GM04503 (cell line): Measurements from ENCODE around the gene PSME2.
A peak's percentile ranks its signal among the peaks of the same experiment; 100 is the strongest.

Source experiments
- DNase-seq: peaks from one replicate; pipeline ENCODE4 v3.0.0-alpha.2; 2012; ENCODE audit warnings: low read depth

Gene PSME2

GRCh38 chr14:24179294-24179960, 33.0 kb upstream of the PSME2 start:
- no peak for DNase-seq

DNA sequence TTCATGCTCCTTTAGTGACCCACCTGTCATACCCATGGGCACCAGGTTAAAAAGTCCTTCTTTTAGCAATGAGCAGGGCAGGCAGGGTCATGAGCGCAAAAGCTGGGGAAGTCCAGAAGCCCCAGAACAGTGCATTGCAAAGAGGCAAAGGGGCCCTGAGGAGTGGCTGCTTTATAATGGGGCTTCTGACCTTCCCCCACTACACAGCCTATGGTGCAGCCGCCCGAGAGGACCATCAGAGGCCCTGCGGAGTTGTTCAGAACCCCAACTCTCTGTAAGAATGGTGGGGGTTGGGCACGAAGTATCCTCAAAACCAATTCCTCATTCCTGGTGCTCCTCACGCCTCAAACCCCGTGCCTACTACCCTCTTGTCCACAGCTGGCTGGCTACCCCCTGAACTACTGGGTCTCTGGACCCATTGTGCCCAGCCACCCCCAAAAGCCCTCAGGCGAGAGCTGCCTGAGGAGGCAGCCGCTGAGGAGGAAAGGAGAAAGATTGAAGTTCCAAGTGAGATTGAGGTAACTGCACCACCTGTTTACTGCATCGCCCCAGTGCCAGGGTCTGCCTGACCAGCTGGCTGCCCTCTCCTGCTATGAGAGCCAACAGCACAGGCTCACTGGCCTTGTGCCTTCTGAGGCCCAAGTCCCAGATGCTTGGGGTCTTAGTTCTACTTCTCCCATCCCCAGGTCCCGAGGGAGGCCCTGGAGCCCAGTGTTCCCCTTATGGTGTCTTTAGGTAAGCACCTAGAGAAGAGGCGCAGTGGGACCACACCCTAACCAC, 32.2 kb upstream of the PSME2 start:
- no peak for DNase-seq

DNA sequence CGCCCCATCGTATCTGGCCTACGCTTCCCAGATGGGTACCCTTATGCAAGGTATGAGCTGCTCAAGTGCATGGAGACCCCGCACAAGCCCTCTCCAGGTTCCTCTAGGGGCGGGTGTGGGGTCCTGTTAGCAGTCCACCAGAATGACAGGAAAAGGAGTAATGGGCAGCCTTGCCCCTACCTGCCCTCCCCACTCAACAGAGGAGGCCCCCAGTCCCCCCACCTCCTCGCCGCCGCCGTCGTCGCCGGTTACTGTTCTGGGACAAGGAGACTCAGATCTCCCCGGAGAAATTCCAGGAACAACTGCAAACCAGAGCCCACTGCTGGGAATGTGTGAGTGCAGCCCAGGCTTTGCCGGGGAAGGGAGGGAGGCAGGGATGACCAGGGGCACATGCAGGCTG, 31.5 kb upstream of the PSME2 start:
- DNase-seq = no peak

GRCh38 chr14:24177041-24177825, 30.8 kb upstream of the PSME2 start:
- no peak for DNase-seq

DNA sequence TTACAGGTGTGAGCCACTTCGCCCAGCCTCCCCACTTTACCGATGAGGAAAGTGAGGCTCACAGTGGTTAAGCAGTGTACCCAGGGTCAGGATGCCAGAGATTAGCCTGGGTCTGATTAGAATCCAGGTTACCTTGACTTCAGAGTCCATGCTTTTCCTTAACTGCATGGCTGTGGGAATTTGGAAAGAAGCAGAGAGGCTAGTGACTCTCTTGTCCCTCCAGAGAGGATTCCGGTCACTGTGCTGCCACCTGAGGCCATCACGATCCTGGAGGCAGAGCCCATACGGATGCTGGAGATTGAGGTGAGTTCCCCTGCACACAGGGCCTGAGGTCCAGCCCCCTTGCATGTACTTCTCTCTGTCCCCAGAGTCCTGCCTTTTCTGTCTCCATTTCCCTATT, 30.2 kb upstream of the PSME2 start:
- DNase-seq = no peak

DNA sequence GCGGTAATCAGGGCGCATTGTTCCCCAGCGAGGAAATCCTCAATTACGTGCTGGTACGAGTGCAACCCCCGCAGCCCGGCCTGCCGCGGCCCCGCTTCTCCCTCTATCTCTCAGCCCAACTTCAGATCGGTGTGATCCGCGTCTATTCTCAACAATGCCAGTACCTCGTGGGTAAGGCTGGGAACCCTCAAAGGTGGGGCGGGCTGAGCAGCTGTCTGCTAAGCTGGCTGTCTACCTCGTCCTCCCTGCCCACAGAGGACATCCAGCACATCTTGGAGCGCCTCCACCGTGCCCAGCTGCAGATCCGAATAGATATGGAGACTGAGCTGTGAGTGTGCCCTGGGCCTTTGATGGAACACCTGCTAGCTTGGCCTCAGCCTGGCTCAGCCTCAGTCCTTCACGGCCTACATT, 26.5 kb upstream of the PSME2 start:
- no peak for DNase-seq

DNA sequence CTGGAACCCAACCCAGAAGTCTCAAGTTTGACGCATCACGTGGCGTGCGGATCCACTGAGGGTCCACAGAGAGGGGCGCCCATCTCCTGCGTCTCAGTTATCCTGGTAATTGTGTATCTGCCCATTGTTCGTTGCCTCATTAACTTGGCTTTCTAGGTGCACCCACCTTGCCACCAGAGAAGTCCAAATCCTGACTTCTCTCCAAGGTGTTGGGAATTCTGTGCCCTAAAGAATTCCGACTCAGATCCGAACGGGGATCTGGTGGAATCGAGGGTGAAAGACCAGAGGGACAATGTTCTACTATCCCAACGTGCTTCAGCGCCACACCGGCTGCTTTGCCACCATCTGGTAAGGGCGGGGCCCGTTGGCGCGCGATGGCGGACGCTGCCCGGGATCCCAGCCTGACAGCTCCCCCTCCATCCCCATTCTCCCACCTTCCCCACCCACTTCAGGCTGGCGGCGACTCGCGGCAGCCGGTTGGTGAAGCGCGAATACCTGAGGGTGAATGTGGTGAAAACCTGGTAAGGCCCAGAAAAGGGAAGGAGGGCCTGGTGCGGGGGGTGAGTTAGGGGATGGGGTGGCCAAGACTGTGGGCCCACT, 26.0 kb upstream of the PSME2 start:
- no peak for DNase-seq

GRCh38 chr14:24171422-24172260, 25.2 kb upstream of the PSME2 start, which contains the start of gene REC8:
REC8 (plus strand) TSS chr14:24172080; CDS start chr14:24172553, 473 bp downstream.
- no peak for DNase-seq

DNA sequence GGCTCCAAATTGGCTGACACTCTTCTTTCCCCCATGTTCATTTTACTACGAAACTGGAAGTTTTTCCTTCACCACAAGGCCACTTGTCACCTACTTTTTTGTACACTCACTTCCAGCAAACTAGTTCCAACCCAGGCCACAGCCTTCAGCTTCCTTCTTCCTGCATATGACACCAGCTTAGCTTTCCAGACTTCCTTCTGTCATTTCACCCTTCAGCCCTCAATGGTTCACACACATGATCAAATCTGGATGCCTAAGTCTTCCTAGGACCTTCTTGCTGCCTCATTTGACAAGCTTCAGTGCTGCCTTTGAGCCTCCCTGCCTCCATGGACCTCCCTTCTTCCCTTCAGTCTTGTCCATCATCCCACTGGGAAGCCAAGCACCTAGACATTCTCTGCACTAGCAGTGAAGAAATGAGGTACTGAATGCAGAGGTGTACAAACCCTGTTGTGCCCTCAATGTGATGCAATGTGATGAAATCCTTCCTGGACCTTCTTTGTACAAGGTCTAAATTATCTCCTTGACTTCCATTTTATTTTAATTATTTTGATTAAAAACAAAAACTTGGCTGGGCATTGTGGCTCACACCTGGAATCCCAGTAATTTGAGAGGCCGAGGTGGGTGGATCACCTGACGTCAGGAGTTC, 21.2 kb upstream of the PSME2 start:
- no peak for DNase-seq

- no peak for DNase-seq
These were observed 19.4 kb upstream of the PSME2 start for GRCh38 chr14:24165785-24166184.

GRCh38 chr14:24164518-24164991, 18.1 kb upstream of the PSME2 start:
- DNase-seq = no peak

DNA sequence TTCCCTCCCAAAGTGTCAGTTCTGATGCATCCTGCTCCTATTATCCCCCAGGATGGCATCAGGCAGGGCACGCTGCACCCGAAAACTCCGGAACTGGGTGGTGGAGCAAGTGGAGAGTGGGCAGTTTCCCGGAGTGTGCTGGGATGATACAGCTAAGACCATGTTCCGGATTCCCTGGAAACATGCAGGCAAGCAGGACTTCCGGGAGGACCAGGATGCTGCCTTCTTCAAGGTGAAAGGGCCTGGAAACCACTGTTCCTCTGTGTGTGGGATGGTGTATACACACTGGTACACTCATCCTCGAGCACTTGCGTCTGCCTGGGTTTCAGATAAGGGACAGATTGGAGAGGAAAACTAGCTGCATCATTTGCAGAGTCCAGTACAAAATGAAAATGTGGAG, 15.7 kb upstream of the PSME2 start:
- DNase-seq = no peak

- DNase-seq = peak; percentile 80
These were observed 14.7 kb upstream of the PSME2 start, which contains the start of gene IRF9 for GRCh38 chr14:24160850-24161804. IRF9 (plus strand) TSS chr14:24161265; CDS start chr14:24162145, 880 bp downstream.

DNA sequence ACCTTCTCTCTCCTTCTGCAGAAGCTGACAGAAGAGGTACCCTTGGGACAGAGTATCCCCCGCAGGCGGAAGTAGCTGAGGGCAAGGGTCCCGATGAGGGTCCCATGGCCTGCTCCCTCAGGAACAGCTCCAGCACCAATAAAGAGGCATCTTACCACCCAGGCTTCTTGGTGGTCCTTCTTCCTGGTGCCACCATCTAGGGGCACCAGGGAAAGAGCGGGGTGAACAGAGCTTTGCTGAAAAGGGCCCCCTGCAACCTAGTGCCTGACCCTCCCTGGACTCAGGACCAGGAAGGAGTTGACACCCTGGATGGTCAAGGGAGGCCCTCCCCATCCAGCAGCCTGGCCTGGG, 14.1 kb upstream of the PSME2 start:
- DNase-seq = no peak

DNA sequence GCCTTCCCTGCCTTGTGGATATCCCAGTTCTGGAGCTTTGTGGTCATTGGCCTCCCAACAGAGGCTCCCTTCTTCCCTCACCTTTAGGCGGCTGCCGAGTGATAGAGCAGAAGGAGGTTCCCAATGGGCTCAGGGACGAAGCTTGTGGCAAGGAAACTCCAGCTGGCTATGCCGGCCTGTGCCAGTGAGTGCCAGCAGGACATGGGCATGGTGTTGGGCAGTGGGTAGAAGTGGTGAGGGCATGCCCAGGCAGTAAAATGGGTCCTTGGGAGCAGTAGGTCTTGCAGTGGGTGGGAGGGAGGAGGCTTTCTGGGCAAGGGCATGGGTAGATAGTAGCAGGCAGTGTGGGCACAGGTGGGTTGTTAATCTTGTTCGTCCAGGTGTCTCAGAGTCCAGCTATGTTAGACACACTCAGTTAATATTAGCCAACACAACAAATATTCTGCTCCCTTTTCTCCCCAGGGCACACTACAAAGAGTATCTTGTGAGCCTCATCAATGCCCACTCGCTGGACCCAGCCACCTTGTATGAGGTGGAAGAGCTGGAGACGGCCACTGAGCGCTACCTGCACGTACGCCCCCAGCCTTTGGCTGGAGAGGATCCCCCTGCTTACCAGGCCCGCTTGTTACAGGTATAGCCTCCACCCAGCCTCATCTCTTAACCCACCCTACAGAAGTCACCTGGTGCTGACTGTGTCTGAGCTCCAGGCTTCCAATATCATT, 13.5 kb upstream of the PSME2 start:
- DNase-seq = no peak

GRCh38 chr14:24157331-24157730, 10.9 kb upstream of the PSME2 start:
- DNase-seq = no peak

- DNase-seq = no peak
These were observed 10.4 kb upstream of the PSME2 start for GRCh38 chr14:24156840-24157239.

DNA sequence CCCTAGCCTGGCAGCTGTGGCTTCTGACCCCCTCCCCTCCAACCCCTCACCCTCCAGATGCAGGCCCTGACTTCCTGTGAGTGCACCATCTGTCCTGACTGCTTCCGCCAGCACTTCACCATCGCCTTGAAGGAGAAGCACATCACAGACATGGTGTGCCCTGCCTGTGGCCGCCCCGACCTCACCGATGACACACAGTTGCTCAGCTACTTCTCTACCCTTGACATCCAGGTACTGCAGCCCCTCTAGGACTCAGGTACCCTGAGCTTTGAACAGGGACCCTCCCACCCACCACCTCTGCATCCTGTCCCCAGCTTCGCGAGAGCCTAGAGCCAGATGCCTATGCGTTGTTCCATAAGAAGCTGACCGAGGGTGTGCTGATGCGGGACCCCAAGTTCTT, 8.7 kb upstream of the PSME2 start:
- no peak for DNase-seq
